Right lobe of liver (tissue), 6 donors: ENCODE measurements around the gene PCDHA5. TPM values are rescaled to one million over a fixed set of nuclear protein-coding genes. Genes with fewer than 3 reads are reported as not detected.
A peak's percentile ranks its signal among the peaks of the same experiment; 100 is the strongest.
"Not testable (repeated sequence)": the region's sequence is repeated elsewhere in the genome, so short reads cannot be mapped to it uniquely, and the experiment has no call there.

ENCODE experiments used
- ATAC-seq, 4 donors: fragments of 200-7000 bp; cut with Tn5 transposase; one replicate each; pipeline ENCODE4 v1.9.1; 2020; ENCODE audit warnings: mild to moderate bottlenecking in 4 of 4, moderate library complexity in 4 of 4
- DNase-seq, 3 donors: peaks; one replicate each; pipeline ENCODE4 v3.0.0-alpha.2; 2020
- H3K27ac ChIP-seq, 3 donors: fragments of 200-600 bp; one replicate each; pipeline ENCODE4 v1.8.0; 2022
- H3K27me3 ChIP-seq, 2 donors: fragments of 200-600 bp; one replicate each; pipeline ENCODE4 v1.8.0; 2022
- H3K36me3 ChIP-seq, 4 donors: fragments of 200-600 bp; sonication (generic) in 1 of 4; one replicate each; pipeline versions ENCODE4 v1.5.1 to v1.8.0; 2017 to 2022; ENCODE audit warnings: control low read depth in 1 of 4
- H3K4me1 ChIP-seq, 4 donors: fragments of 200-600 bp; sonication (generic) in 1 of 4; one replicate each; pipeline versions ENCODE4 v1.5.1 to v1.8.0; 2017 to 2022; ENCODE audit warnings: control low read depth in 1 of 4
- H3K4me3 ChIP-seq, 3 donors: fragments of 200-600 bp; one replicate each; pipeline ENCODE4 v1.8.0; 2022
- H3K9me3 ChIP-seq, 4 donors: fragments of 200-600 bp; sonication (generic) in 1 of 4; one replicate each; pipeline versions ENCODE4 v1.5.1 to v1.8.0; 2017 to 2022; ENCODE audit warnings: control low read depth in 1 of 4
- CTCF ChIP-seq, 4 donors: fragments of 200-600 bp in 3 of 4; fragments of 450-650 bp in 1 of 4; IDR thresholded peaks; one replicate each; pipeline versions ENCODE4 v1.5.1 to v1.8.0; 2016 to 2022; ENCODE audit warnings: antibody characterized with exemption in 4 of 4, mild to moderate bottlenecking in 2 of 4
- POLR2A ChIP-seq: fragments of 450-650 bp; IDR thresholded peaks from one replicate; pipeline ENCODE4 v1.6.1; 2017; ENCODE audit warnings: antibody characterized with exemption, mild to moderate bottlenecking
- whole genome bisulfite sequencing: methylation state at CpG from one replicate; pipeline ENCODE4 v1.1.6; 2018; ENCODE audit warnings: low coverage, low lambda C conversion rate; ENCODE audit not compliant: insufficient coverage; ENCODE audit errors: missing lambda C conversion rate; 5-methylcytosine and 5-hydroxymethylcytosine counted together
- intact Hi-C, 2 donors: fragments of 100-400 bp; cut with DNase I; formaldehyde crosslinking; loops; one replicate each; pipeline versions ENCODE4 v1.11.2 to v1.14.1; 2022
- total RNA-seq, 6 experiments: library from RNA; depleted of rRNA in 2 of 6; stranded (reverse); fragments of >200 nt in 2 of 6; fragmentation: NEBNext Ultra II Directional in 3 of 6; extraction: Animal tissue kit (Norgen Biotek cat#: 25700) in 3 of 6; gene quantifications; one replicate each; pipeline versions ENCODE4 v1.1.0 to v1.2.4, GENCODE V29; 2016 to 2023
- donor health status: DM: no; HTN: yes; CAD: no.
- donor health status: DM: no; HTN: no; CAD: no.
- donor health status: DM: no; HTN: no; CAD: no.
- donor health status: DM: no; HTN: yes; CAD: no.
- donor health status: DM: no; HTN: yes; CAD: no.

Gene PCDHA5
- total RNA-seq, 6 experiments from 2014 or later, result 0.06 TPM; not detected in 5

GRCh38 chr5:140791089-140791488 is 30.3 kb upstream of the PCDHA5 start:
- H3K4me1 ChIP-seq, result no peaks in the 10 kb centered on the region
- no peak overlapping the region for H3K27ac ChIP-seq
- H3K36me3 ChIP-seq, result no peaks in the 10 kb centered on the region
- no peak for TF ChIP-seq CTCF (IDR thresholded peaks at IDR 0.05)
- TF ChIP-seq POLR2A, result no peak
- WGBS, result 34% methylated on average over 2 of the region's 2 CpGs
- no peak overlapping the region for H3K4me3 ChIP-seq
- intact Hi-C loops, result no loop called here
- DNase-seq, result no peak
- peaks cover 0 to 5% of the 10 kb centered on the region in 2 donors for H3K27me3 ChIP-seq
- peaks cover 0 to 13% (median 3%) of the 10 kb centered on the region in 4 donors for H3K9me3 ChIP-seq
- ATAC-seq, result no peak

- Histone ChIP-seq H3K27me3 (peaks cover 0 to 5% of the 10 kb centered on the region in 2 donors), H3K4me1 (no peaks in the 10 kb centered on the region), H3K4me3 (no peak within 1 kb of the TSS), H3K27ac (no peak within 1 kb of the TSS), H3K36me3 (no peaks in the 10 kb centered on the region), H3K9me3 (peaks cover 0 to 5% (median 2%) of the 10 kb centered on the region in 4 donors)
- DNase-seq (no peak), ATAC-seq (no peak)
- 15% methylated on average over 17 of the region's 27 CpGs for WGBS
- TF ChIP-seq CTCF (IDR thresholded peaks at IDR 0.05), result no peak
- no peak for TF ChIP-seq POLR2A
- intact Hi-C loops, result no loop called here
Observed at GRCh38 chr5:140794595-140795258, 26.7 kb upstream of the PCDHA5 start, which contains the start of gene PCDHA2. TSS of gene PCDHA2 (plus strand) at chr5:140794852.

GRCh38 chr5:140795259-140795641 is 26.2 kb upstream of the PCDHA5 start:
- WGBS, result 14% methylated on average over 15 of the region's 15 CpGs
- peaks cover 0 to 5% of the 10 kb centered on the region in 2 donors for H3K27me3 ChIP-seq
- no peak overlapping the region for H3K27ac ChIP-seq
- no peak for TF ChIP-seq CTCF (IDR thresholded peaks at IDR 0.05)
- TF ChIP-seq POLR2A, result no peak
- DNase-seq (no peak), ATAC-seq (no peak)
- H3K4me1 ChIP-seq, result no peaks in the 10 kb centered on the region
- H3K4me3 ChIP-seq, result no peak overlapping the region
- no peaks in the 10 kb centered on the region for H3K36me3 ChIP-seq
- intact Hi-C loops, result no loop called here
- H3K9me3 ChIP-seq, result peaks cover 0 to 5% (median 2%) of the 10 kb centered on the region in 4 donors

DNA sequence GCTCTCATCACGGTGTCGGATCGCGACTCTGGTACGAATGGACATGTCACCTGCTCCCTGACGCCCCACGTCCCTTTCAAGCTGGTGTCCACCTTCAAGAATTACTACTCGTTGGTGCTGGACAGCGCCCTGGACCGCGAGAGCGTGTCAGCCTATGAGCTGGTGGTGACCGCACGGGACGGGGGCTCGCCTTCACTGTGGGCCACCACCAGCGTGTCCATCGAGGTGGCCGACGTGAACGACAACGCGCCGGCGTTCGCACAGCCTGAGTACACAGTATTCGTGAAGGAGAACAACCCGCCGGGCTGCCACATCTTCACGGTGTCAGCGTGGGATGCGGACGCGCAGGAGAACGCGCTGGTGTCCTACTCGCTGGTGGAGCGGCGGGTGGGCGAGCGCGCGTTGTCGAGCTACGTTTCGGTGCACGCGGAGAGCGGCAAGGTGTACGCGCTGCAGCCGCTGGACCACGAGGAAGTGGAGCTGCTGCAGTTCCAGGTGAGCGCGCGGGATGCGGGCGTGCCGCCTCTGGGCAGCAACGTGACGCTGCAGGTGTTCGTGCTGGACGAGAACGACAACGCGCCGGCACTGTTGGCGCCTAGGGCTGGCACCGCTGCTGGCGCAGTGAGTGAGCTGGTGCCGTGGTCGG is 25.2 kb upstream of the PCDHA5 start:
- H3K27ac ChIP-seq, H3K27me3 ChIP-seq, ATAC-seq, H3K9me3 ChIP-seq, H3K4me3 ChIP-seq, intact Hi-C loops, H3K36me3 ChIP-seq, H3K4me1 ChIP-seq: not testable (repeated sequence)
- peak in 1 of 3 donors; percentile 46 for DNase-seq
- 71% methylated on average over 21 of the region's 72 CpGs for WGBS

DNA sequence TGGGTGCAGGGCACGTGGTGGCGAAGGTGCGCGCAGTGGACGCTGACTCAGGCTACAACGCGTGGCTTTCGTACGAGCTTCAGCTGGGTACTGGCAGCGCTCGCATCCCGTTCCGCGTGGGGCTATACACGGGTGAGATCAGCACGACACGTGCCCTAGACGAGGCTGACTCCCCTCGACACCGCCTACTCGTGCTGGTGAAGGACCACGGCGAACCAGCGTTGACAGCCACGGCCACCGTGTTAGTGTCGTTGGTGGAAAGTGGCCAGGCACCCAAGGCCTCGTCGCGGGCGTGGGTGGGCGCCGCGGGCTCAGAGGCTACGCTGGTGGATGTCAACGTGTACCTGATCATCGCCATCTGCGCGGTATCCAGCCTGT is 24.7 kb upstream of the PCDHA5 start:
- WGBS, result no CpG with 5 or more reads among the region's 39 CpGs
- no peak overlapping the region for H3K27ac ChIP-seq
- intact Hi-C loops, result no loop called here
- peaks cover 0 to 7% (median 3%) of the 10 kb centered on the region in 4 donors for H3K9me3 ChIP-seq
- DNase-seq (no peak), ATAC-seq (no peak)
- no peaks in the 10 kb centered on the region for H3K4me1 ChIP-seq
- no peak overlapping the region for H3K4me3 ChIP-seq
- TF ChIP-seq POLR2A (no peak), CTCF (IDR thresholded peaks at IDR 0.05) (no peak)
- no peaks in the 10 kb centered on the region for H3K36me3 ChIP-seq
- peaks cover 0 to 5% of the 10 kb centered on the region in 2 donors for H3K27me3 ChIP-seq
